ENCODE results near the gene C19orf81.

Gene C19orf81

GRCh38 chr19:50602089-50602422 is 47.2 kb upstream of the C19orf81 start:
- Histone ChIP-seq H3K36me3 (ENCODE audit: control insufficient read depth in 2 of 2, insufficient read depth in 1 of 2, low read length in 2 of 2) (no peaks in the 10 kb centered on the region), H3K9me3 (ENCODE audit: control insufficient read depth, insufficient read depth, low read depth, low read length) (no peaks in the 10 kb centered on the region), H3K4me3 (ENCODE audit: low read depth, low read length) (no peak overlapping the region), H3K27ac (ENCODE audit: extremely low read depth, low read depth, low read length) (no peak overlapping the region), H3K4me1 (ENCODE audit: control insufficient read depth, insufficient read depth, low read length) (peaks cover 2% of the 10 kb centered on the region; the same call in 1 of the 2 replicates)
- CTCF ChIA-PET = interaction anchor here (0.6 to 1.9 kb wide), 5 partner anchors 46 to 139 kb away, joined by 3 to 6 read pairs (median 6); no protein-coding TSS in a partner anchor
- no peak for TF ChIP-seq ZNF645 (tag by site-specific recombination; IDR thresholded peaks at IDR 0.05)
- no peak for TF ChIP-seq ZNF362 (tag by site-specific recombination; IDR thresholded peaks at IDR 0.05)
- TF ChIP-seq ZNF175 (tag by site-specific recombination; IDR thresholded peaks at IDR 0.05) = no peak
- TF ChIP-seq IKZF3 (tag by site-specific recombination; IDR thresholded peaks at IDR 0.05) = no peak
- no peak for TF ChIP-seq ZSCAN4 (tag by site-specific recombination; IDR thresholded peaks at IDR 0.05)
- TF ChIP-seq ZBTB7A (tag by site-specific recombination; IDR thresholded peaks at IDR 0.05; ENCODE audit: low read depth) = no peak
- no peak for TF ChIP-seq PATZ1 (tag by site-specific recombination; IDR thresholded peaks at IDR 0.05)
- no peak for TF ChIP-seq ZNF621 (tag by site-specific recombination; IDR thresholded peaks at IDR 0.05)
- no peak for TF ChIP-seq ZNF23 (tag by site-specific recombination; IDR thresholded peaks at IDR 0.05; ENCODE audit: borderline replicate concordance)
- TF ChIP-seq ZNF223 (tag by site-specific recombination; IDR thresholded peaks at IDR 0.05) = no peak
- POLR2A ChIA-PET = no interaction called here

- Histone ChIP-seq H3K4me1 (ENCODE audit: control insufficient read depth, insufficient read depth, low read length) (peaks cover 2% of the 10 kb centered on the region; the same call in 1 of the 2 replicates), H3K9me3 (ENCODE audit: control insufficient read depth, insufficient read depth, low read depth, low read length) (no peaks in the 10 kb centered on the region), H3K4me3 (ENCODE audit: low read depth, low read length) (no peak overlapping the region), H3K27ac (ENCODE audit: extremely low read depth, low read depth, low read length) (no peak overlapping the region), H3K36me3 (ENCODE audit: control insufficient read depth in 2 of 2, insufficient read depth in 1 of 2, low read length in 2 of 2) (no peaks in the 10 kb centered on the region)
- TF ChIP-seq YY2 (tag by site-specific recombination; IDR thresholded peaks at IDR 0.05) (no peak), FEZF1 (tag by site-specific recombination; IDR thresholded peaks at IDR 0.05) (no peak), ZNF645 (tag by site-specific recombination; IDR thresholded peaks at IDR 0.05) (no peak), INSM2 (tag by site-specific recombination; IDR thresholded peaks at IDR 0.05) (no peak), SCRT2 (tag by site-specific recombination; IDR thresholded peaks at IDR 0.05) (no peak)
- ChIA-PET POLR2A (no interaction called here), CTCF (interaction anchor here (1.9 kb wide), 1 partner anchor 65 kb away, joined by 6 read pairs; no protein-coding TSS in a partner anchor)
Observed at GRCh38 chr19:50602496-50602895, 46.7 kb upstream of the C19orf81 start.
